ENCODE measurements around the gene MCTS1.
A peak's percentile ranks its signal among the peaks of the same experiment; 100 is the strongest.
"Not testable (repeated sequence)": the region's sequence is repeated elsewhere in the genome, so short reads cannot be mapped to it uniquely, and the experiment has no call there.

The MCTS1 gene

GRCh38 chrX:120629667-120630537 is 26.0 kb downstream of the MCTS1 start, which contains the start of gene C1GALT1C1:
C1GALT1C1 (minus strand) TSS chrX:120630054; CDS start chrX:120627166, 2,888 bp downstream.
- peak; percentile 80 for DNase-seq

GRCh38 chrX:120638619-120639018 is 34.7 kb downstream of the MCTS1 start:
- no peak for DNase-seq

GRCh38 chrX:120642871-120643270 is 39.0 kb downstream of the MCTS1 start:
- DNase-seq, result no peak

GRCh38 chrX:120647127-120647526 is 43.2 kb downstream of the MCTS1 start:
- DNase-seq, result no peak

- not testable (repeated sequence) for DNase-seq
Observed at GRCh38 chrX:120652256-120652655, 48.4 kb downstream of the MCTS1 start.

GRCh38 chrX:120653000-120653399 is 49.1 kb downstream of the MCTS1 start:
- no peak for DNase-seq

GRCh38 chrX:120660637-120661036 is 56.7 kb downstream of the MCTS1 start:
- DNase-seq, result no peak
